HEK293T (cell line): Measurements from ENCODE around the gene ASTN2.

Experiments used
- ARNT ChIP-seq: fragments of 450-650 bp; IDR thresholded peaks from 2 replicates; pipeline ENCODE4 v1.6.1; 2017; ENCODE audit warnings: mild to moderate bottlenecking
- BHLHE40 ChIP-seq: fragments of 450-650 bp; IDR thresholded peaks from 2 replicates; pipeline ENCODE4 v1.6.1; 2016; ENCODE audit warnings: mild to moderate bottlenecking, moderate library complexity, borderline replicate concordance
- CTBP1 ChIP-seq: fragments of 450-650 bp; IDR thresholded peaks from 2 replicates; pipeline ENCODE4 v1.6.1; 2016; ENCODE audit warnings: borderline replicate concordance
- ELF4 ChIP-seq: fragments of 450-650 bp; IDR thresholded peaks from 2 replicates; pipeline ENCODE4 v1.6.1; 2017; ENCODE audit warnings: antibody characterized with exemption
- FOXA1 ChIP-seq: fragments of 450-650 bp; IDR thresholded peaks from 2 replicates; pipeline ENCODE4 v1.6.1; 2016; ENCODE audit warnings: mild to moderate bottlenecking
- HDGF ChIP-seq: fragments of 450-650 bp; IDR thresholded peaks from 2 replicates; pipeline ENCODE4 v1.6.1; 2017; ENCODE audit warnings: antibody characterized with exemption, borderline replicate concordance
- NFRKB ChIP-seq: fragments of 450-650 bp; IDR thresholded peaks from 2 replicates; pipeline ENCODE4 v1.6.1; 2016; ENCODE audit warnings: mild to moderate bottlenecking, moderate library complexity
- SP1 ChIP-seq: fragments of 450-650 bp; IDR thresholded peaks from 2 replicates; pipeline ENCODE4 v1.6.1; 2017
- TARDBP ChIP-seq: fragments of 450-650 bp; IDR thresholded peaks from 2 replicates; pipeline ENCODE4 v1.6.1; 2016

DNA sequence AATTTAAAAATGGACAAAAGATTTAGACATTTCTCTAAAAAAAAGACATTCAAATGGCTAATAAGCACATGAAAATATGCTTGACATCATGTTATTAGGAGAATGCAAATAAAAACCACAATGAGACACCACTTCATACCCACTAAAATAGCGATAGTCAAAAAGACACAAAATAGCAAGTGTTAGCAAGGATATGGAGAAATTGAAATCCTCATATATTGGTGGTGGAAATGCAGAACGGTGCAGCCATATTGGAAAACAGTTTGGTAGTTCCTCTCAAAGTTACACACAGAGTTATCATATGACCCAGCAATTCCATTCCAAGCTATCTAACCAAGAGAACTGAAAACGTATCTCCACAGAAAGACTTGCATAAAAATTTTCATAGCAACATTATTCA lies 955.3 kb downstream of the ASTN2 start:
- TF ChIP-seq SP1 = no peak
- no peak for TF ChIP-seq ARNT
- TF ChIP-seq TARDBP = no peak
- no peak for TF ChIP-seq HDGF
- TF ChIP-seq BHLHE40 = no peak
- TF ChIP-seq FOXA1 = no peak
- no peak for TF ChIP-seq ELF4
- no peak for TF ChIP-seq CTBP1
- no peak for TF ChIP-seq NFRKB
